CD4-positive, alpha-beta T cell treated with Interleukin-2 at 100 ng/mL for 4 hours (primary cell): ENCODE data around the gene SLC39A11.
"Not testable (repeated sequence)": the region's sequence is repeated elsewhere in the genome, so short reads cannot be mapped to it uniquely, and the experiment has no call there.

ENCODE experiments used
- DNase-seq: peaks from one replicate; pipeline ENCODE4 v3.0.0-alpha.2; 2020; ENCODE audit warnings: low spot score

SLC39A11 gene

GRCh38 chr17:73071066-73071999 lies 21.2 kb downstream of the SLC39A11 start:
- no peak for DNase-seq

DNA sequence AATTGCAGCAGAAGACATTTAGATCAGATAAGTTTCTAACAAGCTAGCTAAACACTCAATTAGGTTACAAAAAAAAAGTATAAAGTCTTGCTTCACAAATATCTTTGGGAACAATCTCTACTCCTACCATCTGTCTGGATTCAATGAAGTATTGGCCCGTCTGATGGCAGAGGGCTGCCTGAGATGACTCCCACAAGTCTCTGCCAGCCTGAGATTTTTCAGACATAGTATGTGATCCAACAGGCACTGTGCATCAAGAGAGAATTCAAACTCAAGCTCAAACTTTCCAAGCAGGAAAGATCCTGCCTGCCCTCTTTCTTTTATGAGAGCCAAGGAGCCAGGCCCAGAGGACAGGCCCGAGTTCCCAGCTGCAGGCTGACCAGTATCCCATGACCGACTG lies 22.6 kb downstream of the SLC39A11 start:
- no peak for DNase-seq

DNA sequence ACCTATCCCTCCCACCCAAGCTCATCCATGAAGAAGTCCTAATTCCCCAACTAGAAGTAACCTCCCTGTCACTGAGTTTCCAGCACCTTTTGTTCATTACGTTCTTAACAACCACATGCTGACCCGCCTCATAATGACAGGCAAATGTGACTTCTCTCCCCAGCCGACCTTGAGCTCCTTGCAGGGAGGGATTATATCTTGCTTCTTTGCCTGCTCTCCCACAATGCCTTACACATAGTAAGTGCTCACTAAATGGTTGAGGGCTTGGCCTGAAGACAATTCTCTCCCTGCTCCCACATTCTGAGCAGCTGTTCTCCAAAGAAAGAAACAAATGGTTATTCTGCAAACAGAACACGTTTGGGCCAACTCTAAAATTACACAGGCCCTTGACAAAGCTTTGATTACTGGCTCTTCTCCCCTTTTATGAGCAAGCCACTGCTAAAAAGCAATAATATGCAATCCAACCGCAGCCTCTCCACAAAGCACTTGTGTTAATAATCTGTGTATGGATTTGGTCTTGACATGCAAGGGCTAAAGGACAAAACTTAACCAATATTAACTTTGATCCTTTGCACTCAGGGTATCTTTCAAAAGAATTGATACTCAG lies 23.2 kb downstream of the SLC39A11 start:
- DNase-seq, result no peak

GRCh38 chr17:73068322-73069153 lies 23.9 kb downstream of the SLC39A11 start:
- DNase-seq, result no peak

DNA sequence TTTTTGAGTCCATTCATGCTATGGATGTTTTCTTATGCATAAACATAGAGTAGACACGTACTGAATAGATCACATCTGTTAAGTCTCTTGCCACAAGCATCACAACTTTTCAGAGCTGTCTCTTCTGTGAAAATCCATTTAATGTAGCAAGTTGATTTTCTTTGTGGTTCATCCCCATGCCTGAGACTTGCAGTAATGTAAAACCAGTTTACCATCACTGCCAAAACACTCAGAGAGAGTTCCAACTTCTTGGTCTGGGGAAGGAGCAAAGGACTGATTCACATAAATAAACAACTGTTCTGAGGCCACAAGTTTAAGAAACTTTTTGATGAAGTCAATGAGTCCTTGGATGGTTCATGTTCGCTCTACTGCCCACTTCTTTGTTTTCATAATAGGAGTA lies 24.8 kb downstream of the SLC39A11 start:
- not testable (repeated sequence) for DNase-seq

DNA sequence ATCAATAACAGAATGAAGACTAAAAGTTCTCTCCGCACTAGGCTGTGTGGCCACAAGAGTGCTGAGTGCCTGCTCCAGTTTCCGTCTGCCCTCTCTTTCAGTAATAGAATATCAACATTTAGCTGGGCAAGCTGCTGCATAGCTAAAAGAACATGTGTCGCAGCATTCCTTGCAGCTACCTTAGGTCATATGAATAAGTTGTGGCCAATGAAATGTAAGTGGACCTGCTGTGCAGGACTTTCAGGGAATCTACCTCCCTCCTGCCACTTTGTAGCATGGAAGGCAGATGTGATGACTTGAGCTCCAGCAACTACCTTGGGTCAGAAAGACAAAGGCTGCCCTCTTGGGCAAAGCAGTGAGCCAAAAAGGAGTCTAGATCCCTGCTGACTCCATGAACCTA lies 25.4 kb downstream of the SLC39A11 start:
- no peak for DNase-seq

DNA sequence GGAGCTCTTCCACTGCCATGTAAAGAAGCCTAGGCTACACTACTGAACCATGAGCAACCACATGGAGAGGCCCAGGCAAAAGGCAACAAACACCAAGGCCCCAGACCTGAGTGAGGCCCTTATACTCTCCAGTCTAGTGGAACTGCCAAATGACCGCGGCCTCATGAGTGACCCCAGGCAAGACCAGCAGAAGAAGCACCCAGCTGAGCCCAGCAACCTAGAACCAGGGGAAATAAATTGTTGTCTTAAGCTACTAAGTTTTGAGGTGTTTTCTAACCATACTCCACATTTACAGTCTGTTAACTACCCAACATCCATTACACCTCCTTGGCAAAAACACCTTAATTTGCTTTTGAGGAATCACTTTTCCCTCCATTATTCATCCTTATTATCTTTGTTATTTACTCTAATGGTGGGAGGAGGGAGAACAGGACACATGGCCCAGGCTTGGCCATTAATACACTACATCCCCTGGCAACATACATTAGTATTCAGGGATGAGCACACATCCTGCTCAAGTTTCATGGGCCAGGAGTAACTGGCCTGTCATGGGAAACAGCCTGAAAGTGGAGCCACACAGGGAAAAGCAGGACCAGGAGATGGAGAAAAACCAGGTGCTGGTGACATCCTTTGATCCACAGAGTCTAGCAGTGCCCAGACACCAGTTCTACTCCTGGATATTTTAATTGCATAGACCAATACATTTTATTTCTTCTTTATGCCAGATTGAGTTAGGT lies 26.2 kb downstream of the SLC39A11 start:
- no peak for DNase-seq

GRCh38 chr17:73065376-73065775 lies 27.1 kb downstream of the SLC39A11 start:
- no peak for DNase-seq

DNA sequence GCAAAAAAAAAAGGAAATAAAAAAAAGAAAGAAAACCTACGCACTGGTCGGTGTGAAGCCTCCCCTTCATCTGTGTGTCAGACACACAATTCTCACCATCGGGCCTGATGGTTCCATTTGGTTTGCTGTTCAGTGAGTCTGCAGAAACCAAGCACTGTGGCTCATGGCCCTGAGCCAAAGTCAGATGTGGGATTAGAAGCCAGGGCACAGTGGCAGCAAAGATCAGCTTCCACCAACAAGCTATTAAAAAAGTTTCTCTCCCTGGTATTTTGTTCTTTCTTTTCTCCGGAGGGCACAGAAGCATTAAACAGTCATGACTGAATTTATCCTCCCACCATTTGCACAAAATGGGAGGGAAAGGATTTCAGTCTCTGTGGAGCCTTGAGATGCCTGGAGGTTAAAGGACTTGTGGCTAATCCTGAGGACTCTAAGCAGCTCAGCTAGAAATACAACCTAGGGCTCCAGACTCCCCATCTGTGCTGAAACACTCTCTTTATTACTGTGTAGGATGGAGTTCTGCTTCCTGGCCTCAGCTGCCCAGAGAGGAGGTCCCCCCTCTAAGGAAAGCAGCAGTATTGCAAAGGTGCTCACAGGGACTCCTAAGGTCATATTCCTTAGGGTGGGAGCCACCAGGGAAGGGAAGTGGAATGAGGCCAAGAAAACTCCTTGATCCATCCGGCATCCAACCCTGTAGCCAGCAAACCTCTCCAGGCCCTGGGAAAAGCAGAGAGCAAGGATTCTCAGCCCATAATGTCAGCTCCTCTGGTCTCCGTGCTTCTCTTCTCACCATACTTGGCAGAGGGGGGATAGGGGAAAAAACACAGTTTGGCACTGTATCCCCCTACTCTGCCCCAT lies 28.2 kb downstream of the SLC39A11 start:
- DNase-seq, result no peak

- no peak for DNase-seq
Measured at GRCh38 chr17:73062726-73063125, 29.8 kb downstream of the SLC39A11 start.

GRCh38 chr17:73061161-73061560 lies 31.3 kb downstream of the SLC39A11 start:
- DNase-seq, result no peak

DNA sequence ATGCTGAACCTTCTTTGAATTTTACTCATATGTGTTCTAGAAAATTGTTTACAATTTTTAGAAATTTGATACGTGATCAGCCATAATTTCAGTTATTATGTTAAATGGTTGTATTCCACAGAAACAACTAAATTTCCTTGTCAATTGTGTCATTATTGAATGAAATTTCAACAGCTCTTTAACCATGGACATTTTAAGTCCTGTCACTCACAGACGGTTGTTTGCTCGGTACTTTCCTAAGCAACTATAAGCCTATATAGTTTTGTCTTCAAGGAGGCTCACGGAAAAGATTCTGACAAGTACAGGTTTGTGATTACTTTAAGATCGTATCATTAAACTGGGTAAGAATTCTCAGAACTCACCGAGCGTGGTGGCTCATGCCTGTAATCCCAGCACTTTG lies 31.8 kb downstream of the SLC39A11 start:
- no peak for DNase-seq

DNA sequence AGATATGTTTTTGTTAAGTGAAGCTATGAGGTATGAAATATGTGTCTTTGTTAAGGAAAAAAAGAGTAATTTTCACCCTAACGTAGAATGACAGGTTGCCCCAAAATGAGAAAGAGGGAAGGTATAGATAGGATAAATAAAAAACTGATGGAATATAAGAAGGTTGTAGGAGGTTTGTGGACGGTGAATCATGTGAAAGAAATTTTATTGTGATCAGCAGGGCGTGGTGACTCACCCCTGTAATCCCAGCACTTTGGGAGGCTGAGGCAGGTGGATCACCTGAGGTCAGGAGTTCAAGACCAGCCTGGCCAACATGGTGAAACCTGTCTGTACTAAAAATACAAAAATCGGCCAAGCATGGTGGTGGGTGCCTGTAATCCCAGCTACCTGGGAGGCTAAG lies 32.8 kb downstream of the SLC39A11 start:
- not testable (repeated sequence) for DNase-seq

- DNase-seq, result no peak
Measured at GRCh38 chr17:73058022-73058421, 34.5 kb downstream of the SLC39A11 start.

- no peak for DNase-seq
Measured at GRCh38 chr17:73057196-73057595, 35.3 kb downstream of the SLC39A11 start.

GRCh38 chr17:73052923-73053322 lies 39.6 kb downstream of the SLC39A11 start:
- DNase-seq, result no peak

- no peak for DNase-seq
Measured at GRCh38 chr17:73050797-73051196, 41.7 kb downstream of the SLC39A11 start.

DNA sequence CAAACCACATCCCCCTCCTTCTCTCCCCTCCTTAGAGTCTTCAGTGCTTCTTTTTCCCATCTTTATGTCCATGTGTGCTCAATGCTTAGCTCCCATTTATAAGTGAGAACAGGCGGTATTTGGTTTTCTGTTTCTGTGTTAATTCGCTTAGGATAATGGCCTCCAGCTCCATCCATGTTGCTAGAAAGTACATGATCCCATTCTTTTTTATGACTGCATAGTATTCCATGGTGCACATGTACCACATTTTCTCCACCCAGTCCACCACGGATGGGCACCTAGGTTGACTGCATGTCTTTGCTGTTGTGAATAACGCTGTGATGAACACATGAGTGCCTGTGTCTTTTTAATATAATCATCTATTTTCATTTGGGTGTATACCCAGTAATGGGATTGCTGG lies 44.3 kb downstream of the SLC39A11 start:
- no peak for DNase-seq

- DNase-seq, result no peak
Measured at GRCh38 chr17:73045724-73046123, 46.8 kb downstream of the SLC39A11 start.

- DNase-seq, result no peak
Measured at GRCh38 chr17:73043686-73044581, 48.6 kb downstream of the SLC39A11 start.
